ENCODE measurements around the gene VSTM2A.
"Not testable (repeated sequence)": the region's sequence is repeated elsewhere in the genome, so short reads cannot be mapped to it uniquely, and the experiment has no call there.

Gene VSTM2A, protein sequence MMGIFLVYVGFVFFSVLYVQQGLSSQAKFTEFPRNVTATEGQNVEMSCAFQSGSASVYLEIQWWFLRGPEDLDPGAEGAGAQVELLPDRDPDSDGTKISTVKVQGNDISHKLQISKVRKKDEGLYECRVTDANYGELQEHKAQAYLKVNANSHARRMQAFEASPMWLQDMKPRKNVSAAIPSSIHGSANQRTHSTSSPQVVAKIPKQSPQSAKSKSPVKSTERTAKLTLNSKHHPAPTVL

DNA sequence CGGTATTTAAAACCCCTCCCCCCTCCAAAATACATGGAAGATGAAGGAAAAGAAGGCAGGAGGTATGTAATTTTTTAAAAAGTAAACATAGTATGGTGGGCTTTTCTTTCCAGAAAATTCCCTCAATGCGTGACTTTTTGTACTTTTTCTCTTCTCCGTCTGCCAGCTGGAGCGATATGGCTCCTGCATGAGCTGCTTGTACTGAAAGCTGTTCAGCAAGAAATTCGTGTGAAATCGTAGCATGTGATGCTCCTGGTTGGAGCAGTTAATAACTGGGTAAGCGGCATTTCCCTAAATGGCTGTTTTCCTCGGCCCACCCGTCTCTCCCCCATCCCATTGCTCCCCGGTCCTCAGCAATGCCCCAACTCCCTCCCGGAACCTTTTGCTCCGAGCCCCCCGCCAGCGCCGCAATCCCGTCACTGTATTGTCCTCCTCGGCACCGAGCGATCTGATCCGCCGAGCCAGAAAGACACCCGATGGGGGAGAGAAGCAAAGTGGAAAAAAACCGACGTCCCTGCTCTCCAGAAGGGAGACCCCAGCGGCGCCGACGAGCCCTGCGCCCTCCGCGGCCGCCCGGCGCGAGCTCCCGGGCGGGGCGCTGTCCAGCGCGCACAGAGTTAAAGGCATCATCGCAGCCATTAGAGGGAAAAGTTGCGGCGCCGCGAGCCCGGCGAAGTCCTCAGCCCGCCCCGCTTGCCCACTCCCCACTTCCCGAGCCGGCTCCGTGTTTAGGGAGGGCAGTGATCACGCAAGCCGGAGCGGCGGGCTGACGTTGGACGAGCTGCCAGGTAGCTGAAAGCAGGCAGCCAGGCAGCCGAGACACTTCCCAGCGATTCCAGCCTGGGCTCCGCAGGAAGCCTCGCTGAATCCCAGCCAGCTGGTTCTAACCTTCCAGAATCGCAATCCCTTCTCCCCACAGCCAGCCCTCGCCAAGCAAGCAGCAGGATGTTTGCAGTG lies at the start of gene VSTM2A:
Gene VSTM2A, plus strand, starts transcription at position 707 of the 957 bp plus-strand sequence. CDS start 356 bp downstream, outside the sequence.
- peak; percentile 58 for DNase-seq

DNA sequence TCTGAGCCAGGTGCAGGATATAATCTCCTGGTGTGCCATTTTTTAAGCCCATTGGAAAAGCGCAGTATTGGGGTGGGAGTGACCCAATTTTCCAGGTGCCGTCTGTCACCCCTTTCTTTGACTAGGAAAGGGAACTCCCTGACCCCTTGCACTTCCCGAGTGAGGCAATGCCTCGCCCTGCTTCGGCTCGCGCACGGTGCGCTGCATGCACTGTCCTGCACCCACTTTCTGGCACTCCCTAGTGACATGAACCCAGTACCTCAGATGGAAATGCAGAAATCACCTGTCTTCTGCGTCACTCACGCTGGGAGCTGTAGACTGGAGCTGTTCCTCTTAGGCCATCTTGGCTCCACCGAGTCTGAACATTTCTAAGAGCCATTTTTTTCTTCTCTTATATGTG lies 37.6 kb upstream of the VSTM2A start:
- DNase-seq = not testable (repeated sequence)

DNA sequence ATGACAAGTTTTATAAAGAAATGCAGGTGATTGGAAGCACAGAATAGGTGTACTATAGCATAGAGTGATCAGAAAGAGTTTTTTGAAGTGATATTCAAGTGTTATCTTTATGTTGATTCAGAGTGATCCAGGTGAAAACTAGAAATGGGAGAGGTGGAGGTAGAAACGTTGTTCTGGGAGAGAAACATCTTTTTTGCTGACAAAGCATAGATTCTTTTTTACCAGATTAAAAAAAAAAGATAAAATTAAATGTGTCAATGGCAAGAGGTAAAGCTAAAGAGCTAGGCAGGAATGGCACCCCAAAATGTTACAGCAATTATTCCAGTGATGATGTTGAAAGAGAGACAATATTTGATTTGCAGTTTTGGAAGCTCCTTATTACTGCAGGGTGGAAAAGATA lies 12.6 kb upstream of the VSTM2A start:
- no peak for DNase-seq

DNA sequence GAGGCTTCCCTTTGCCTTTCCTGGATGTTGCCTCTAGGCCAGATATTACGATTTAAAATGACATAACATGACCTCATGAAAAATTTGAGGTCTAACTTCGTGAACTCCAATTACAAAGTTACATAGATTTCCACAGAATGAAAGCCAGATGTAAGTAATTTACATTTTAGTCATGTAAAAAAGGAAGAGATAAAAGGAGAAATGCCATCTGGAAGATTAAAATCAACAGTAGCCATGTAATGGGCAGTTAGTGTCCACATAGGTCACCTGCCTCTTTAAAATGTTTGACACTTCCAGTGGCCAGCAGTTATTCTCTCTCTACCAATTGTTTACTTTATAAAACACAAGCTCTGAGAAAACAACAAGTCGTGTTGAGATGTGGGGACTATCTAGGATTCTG lies 4.1 kb upstream of the VSTM2A start:
- DNase-seq = no peak

DNA sequence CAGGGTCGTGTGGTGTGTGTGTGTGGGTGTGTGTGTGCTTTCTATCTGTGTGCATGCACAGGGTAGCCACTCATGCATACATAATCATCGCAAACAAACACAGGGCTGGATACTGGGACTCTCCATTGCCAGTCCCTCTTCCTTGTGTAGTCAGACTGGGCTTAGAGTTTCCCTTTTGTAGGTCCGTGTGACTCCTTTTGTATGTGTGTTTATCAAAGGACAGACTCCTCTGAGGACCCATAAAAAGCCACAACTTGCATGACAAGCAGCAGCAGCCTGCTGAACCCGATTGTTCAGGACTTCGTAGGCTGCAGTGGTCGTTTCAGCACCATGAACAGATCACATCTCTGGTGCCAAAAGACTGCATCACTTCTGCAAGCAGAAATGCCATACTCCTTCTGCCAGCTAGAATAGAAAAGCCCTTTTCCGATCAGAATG lies 895 bp downstream of the VSTM2A start:
- peak; percentile 43 for DNase-seq

DNA sequence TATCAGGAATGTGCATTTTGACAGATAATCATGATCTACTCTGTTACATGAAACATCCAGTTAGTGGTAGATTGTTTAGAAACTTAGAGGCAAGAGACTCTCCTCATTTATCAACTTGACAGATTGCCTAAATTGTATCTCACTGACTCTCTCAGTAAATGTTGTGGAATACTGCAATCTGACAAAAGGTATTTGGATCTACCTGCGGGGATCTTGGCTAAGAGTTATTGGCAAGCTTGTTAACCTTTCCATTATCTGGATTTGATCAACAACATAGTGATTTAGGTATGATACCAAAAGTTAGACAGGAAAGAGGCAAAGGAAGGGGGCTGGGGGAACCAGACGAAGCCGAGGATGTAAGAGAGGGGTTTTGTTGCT lies 2.0 kb downstream of the VSTM2A start:
- no peak for DNase-seq

DNA sequence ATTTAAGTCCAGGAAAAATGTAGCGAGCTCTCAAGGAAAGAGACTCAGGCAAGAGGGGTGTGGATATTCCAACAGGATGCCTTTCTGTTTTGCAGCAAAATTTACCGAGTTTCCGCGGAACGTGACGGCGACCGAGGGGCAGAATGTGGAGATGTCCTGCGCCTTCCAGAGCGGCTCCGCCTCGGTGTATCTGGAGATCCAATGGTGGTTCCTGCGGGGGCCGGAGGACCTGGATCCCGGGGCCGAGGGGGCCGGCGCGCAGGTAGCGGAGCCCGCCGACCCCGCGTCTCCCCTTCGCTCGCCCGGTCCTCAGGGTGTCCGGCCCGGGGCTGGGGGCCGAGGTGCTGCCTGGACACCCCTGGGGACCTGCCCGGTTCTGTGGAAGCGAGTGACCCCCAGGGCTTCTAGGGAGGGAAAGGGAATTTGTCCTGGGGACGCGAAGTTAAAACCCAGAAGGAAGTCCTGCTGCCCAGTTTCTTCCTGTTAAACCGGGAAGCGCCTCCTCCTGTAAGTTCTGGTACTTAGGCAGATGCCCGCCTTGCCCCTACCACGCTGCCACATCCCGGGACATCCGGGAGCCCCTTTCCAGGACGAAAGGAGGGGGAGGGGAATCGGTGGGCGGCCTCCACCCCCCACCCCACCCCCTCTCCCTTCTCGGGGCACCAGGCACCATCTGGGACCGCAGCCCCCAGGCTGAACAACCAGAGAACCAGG lies 2.5 kb downstream of the VSTM2A start:
- DNase-seq = no peak

DNA sequence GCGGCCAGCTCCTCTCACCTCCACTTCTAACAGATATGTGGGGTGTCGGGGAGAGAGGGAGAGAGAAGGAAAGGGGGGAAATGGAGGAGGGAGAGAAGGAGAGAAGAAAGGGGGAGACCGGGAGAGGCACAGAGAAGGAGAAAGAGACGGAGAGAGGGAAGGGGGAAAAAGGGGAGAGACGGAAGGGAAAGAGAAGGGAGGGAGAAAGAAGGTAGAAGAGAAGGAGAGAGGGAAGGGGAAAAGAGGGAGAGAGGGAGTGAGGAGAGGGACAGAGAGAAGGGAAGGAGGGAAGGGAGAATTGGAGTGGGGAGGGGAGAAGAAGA lies 3.0 kb downstream of the VSTM2A start:
- no peak for DNase-seq

DNA sequence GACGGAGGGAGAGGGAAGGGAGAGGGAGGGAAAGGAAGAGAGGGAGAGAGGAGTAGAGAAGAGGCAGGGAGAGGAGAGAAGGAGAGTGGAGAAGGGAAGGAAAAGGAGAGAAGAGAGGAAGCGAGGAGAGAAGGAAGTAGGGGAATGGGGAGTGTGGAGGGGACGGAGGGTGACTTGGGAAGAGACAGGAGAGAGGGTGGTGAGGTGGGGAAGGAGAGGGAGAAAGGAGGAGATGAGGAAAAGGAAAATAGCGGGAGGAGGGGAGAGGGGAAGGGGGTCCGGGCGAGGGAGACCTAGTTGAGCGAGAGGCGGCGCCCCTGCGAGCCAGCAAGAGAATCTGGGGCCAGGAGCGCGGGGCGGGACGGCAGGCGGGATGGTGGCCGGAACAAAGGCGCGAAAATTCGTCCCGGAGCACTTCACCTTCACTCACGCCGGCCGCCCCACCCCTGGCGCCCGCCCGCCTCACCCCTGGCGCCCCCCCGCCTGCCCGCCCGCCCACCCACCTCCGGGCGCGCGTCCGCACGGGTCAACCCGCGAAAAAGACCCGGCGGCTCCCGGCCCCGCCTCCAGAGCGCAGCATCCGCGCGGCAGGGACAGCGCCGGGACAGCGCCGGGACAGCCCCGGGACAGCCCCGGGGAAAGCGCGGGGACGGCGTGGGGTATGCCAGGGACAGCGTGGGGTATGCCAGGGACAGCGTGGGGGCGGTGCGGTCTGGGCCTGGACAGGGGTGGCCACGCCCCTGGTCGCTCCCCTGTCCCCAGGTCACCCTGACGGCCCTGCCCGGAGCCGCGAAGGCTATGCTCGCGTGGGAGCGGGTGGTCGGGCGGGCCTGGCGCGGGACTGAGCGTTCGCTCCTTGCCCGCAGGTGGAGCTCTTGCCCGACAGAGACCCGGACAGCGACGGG lies 4.2 kb downstream of the VSTM2A start:
- peak; percentile 63 for DNase-seq

DNA sequence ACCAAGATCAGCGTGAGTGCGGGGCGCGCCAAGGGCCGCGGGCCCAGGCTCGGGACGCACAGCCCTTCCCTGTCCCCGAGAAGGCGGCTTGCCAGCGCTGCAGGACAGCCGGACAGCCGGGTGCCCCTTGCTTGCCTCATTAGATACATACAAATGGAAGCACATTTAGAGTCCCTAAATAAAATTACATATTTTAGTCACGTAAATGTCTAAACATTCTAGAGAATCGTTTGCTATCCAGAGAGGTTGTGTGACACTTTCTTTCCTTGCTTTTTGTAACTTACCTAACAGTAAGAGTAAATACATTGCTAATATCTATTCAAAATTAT lies 4.8 kb downstream of the VSTM2A start:
- DNase-seq = no peak

DNA sequence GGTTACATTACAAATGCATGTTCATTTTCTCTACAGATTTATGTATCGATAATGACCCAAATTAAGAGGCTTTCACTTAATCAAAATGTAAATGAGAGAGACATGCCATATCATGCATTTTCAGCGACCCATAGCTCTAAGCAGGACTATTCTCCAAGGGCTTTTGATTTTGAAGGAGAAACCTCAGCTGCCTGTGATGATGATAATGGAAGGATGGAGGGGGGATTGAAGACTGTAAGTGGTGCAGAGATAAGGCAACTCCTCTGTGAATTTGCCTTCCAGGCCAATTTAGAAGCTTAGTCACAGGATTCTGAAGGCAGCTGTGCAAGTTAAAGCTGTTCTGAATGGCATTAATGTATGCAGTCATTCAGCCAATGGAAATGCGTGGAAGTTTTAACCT lies 8.3 kb downstream of the VSTM2A start:
- DNase-seq = no peak

DNA sequence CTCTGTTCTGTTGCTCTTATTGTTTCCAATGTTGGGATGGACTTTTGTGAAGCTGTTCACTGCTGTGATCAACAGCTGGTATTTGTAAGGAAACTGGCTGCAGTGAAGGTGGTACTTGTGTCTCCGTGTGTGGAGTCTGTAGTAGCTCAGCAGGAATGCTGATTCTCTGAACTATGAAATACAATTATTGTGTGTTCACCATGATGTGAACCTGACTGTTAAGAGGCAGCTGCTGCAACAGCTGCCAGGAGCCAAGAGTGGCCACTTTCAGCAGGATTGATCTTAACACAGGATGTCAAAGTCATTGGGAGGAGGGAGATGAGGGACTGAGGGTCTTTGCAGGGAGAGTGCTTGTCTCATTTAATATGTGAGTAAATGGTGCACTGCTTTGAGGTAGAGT lies 13.9 kb downstream of the VSTM2A start:
- no peak for DNase-seq

DNA sequence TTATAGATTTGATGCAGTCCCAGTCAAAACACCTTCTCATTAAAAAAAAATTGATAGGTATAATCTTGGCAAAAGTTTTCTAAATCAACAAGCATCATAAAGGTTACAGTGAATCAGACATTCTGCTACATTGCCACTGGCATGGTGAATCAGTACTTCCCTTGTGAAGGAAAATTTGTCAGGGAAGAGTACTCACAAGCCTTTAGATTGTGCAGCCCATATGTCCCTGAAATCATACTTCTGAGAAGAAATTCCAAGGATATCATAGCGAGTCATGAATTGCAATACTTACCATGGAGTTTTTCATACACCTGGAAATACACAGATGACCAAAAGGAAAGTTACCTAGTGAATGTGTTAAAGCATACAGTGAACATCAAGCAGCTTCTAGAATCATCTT lies 17.2 kb downstream of the VSTM2A start:
- DNase-seq = no peak

DNA sequence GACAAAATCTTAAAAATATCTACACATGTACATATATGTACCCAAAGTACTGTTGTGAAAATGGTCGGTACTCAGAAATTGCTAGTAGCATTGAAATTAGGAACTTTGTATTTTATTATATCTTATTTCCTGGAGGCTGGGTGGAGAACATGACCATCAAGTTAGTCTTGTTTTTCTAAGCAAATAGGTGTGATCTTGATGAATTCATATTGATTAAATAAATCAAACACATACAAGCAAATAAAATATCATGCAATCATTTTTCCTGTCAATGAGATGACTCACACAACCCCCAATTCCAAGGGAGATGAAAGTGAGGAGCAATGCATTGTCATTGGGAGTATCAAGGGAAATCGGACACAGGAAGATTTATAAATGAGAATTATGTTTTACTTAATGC lies 18.0 kb downstream of the VSTM2A start:
- DNase-seq = no peak

DNA sequence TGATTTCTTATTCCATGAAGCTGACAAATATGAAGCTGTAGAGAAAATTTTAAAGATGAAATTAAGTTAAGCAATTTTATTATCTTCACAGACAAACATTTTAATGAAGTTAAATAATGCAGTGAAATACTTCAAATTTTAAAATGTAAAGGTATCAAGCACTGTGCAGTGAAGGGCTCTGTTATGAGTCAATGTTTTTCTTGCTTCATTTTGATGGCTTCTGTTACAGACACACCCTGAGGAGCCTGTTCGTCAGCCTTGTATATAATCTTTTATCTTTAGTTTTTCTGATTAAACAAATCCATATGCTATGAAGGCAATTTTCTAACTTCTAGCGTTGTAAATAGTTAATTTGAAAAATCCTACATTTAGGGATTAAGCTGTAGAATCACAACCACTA lies 18.5 kb downstream of the VSTM2A start:
- no peak for DNase-seq

DNA sequence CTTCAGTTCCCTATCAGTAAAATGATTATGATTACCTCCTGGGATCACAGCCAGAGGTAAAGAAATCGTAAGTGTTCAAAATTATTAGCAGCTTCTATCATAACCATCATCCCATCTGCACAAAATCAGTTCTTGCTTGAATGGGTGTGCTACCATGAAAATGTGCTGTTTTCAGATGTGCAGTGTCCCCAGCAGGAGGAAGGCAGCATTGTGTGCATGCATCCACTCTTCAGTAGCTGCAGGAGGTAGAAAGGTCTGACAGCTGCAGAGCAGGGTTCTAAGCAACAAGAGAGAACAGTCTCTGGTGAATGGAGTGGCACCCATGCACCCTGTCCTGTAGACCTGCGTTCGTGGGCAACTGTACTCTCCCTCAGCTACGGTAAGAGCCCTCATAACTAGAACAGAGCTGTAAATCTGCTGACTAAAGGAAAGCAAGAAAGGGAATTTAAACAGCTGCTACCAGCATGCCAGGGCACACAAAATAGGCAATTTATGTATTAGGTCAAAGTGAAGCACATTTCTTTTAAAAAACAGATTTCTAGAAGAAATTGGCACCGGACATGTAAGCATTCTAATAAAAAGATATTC lies 21.2 kb downstream of the VSTM2A start:
- no peak for DNase-seq

DNA sequence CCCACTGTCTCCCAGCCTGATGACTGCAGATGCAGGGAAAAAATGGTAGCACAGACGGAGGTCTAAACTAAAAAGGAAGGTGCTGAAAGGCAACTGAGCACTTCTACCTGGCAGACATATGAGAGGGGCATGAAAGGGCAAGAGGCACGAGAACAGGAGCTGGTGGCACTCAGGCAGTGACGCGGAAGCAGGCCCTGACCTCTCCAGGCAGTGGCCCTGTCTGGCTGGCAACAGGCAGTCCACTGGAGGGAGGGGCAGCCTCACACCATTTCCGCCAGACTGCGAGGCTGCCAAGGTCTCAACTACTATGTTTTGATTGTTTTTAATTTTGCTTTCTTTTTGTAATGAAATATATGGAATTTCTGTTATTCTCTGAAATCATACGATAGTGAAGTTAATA lies 23.3 kb downstream of the VSTM2A start:
- no peak for DNase-seq

DNA sequence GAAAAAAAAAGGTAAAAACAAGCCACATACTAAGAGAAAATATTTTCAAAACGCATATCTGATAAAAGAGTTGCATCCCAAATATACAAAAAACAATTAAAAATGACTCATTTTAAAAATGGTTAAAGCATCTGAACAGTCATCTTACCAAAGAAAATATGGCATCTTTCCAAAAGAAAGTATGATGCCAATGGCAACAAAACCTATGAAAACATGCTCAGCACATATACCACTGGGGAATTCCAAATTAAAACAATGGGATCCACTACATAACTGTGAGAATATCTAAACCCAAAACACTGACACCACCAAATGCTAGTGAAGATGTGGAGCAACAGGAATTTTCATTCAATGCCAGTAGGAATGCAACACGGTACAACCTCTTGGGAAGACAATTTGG lies 39.3 kb downstream of the VSTM2A start:
- no peak for DNase-seq

DNA sequence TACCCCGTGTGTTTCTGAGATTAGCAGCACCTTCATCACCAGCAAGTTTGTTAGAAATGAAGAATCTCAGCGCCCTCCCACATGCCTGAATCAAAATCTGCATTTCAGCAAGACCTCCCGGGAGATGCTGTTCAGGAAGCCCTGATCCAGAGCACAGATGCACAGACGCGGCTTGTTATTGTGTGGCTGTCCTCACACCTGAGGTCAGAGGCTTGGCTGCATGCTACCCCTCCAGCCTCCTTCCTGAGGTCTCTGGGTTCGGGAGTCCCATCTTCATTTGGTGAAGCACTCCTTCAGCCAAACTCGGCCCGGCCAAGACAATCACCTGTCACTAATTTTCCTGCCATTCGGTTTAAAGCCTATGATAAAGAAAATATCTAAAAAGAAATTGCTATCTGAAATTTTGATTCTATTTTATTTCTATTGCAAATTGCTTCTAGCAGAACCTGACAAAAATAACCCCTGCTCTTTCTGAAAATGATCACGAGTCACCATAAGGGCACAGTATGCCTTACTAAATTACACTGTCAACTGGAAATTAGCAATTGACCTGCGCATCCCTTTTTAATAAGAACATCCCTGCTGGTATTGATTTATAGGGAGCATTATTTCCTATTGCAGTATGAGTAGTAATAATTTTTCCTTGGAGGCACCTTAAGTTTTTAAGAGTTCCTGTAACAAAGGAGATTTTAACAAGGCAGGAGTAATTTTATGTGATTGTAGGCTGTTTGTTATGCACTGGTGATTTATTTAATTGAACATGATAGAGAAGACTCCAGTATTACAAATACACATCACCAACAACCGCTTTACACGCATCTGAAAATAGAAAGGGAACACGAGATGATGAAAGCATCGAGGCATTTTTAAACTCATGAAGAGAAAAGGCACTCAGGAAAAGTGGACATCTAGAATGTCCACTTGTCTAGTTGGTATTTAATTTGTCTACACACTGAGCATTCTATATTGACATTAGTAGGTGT lies 49.5 kb downstream of the VSTM2A start:
- no peak for DNase-seq

DNA sequence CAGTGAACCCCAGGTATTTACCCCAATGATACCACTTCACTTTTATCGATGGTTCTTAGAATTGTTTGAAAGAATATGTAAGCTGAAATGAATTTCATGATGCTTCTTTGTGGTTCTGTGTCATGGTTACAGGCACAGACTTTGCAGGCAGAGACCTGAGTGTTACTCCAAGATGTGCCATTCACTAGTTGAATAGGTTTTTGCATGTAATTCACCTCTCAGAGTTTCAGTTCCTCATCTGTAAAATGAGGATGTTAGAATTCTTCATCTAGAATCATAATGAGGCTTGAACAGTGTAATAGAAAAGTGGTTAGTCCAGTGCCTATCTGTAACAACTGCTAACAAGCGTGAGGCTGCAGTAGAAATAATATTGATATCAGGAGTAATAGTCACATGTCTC lies 54.6 kb downstream of the VSTM2A start:
- no peak for DNase-seq

DNA sequence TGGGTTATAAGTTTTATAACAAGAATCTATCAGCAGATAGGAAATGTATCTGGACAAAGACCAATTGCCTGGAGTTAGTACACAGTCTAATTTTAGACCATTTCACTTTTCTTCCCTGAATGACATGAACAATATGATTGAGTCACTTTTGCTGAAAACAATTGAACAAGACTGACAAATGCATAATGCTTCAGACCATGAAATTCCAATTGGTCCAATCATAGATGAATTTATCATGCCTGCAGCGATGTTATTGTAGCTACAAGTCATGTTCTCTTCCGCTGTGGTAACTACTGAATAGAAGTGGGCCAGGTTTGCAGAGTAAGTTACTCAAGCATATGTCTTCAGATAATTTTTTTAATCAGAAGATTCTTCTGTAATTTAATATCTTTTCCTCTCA lies 73.4 kb downstream of the VSTM2A start:
- DNase-seq = no peak
